ENCODE results near the gene HEATR1.
A peak's percentile ranks its signal among the peaks of the same experiment; 100 is the strongest.
"Not testable (repeated sequence)": the region's sequence is repeated elsewhere in the genome, so short reads cannot be mapped to it uniquely, and the experiment has no call there.

The HEATR1 gene

GRCh38 chr1:236618507-236618906 is 14.2 kb upstream of the HEATR1 start:
- no peaks in the 10 kb centered on the region for H3K4me1 ChIP-seq (ENCODE audit: insufficient read depth, low read length)
- H3K9ac ChIP-seq (ENCODE audit: low read depth, low read length), result no peak overlapping the region
- no peak overlapping the region for H3K4me3 ChIP-seq (ENCODE audit: low read length)
- H3K27ac ChIP-seq (ENCODE audit: low read depth, low read length), result no peak overlapping the region
- 98% methylated on average over 5 of the region's 5 CpGs for WGBS
- peaks cover 18% of the 10 kb centered on the region for H3K9me3 ChIP-seq (ENCODE audit: insufficient read depth, low read depth, low read length)
- H3K27me3 ChIP-seq (ENCODE audit: insufficient read depth, low read length), result no peaks in the 10 kb centered on the region
- H3K36me3 ChIP-seq (ENCODE audit: insufficient read depth, low read length), result no peaks in the 10 kb centered on the region

DNA sequence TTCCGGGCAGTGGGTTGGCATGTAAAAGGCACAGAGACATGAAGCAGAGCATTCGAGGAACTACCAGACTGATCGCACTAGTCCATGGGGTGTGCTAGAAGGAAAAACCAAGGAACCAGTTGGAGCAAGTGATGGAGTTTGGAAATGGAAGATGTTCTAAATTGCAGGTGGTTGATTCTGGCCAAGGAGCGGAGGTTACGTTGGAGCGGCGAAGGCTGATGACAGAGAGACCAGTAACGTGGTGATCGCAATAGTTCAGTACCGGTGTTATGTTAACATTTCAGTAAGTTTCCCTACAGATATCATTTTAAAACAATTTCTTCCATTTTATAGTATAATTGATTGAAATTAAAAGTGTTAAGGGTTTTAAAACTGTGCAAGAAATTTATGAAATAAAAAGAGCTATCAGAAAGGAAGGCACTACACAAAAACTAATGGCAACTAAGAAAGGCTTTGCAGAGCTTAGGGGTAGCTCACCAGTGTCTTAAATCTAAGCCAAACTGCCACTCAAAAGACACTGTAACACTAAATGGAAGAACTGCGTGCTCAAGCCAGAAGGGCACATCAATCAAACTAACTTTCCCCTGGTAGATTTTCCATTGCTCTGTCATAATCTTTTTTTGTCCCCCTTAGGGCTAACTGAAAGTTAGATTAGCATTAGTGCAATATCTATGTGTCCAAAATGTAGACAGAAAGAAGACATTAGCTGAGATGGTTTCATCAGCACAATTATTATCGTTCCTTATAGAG is 11.3 kb upstream of the HEATR1 start:
- H3K27me3 ChIP-seq (ENCODE audit: insufficient read depth, low read length), result no peaks in the 10 kb centered on the region
- H3K9me3 ChIP-seq (ENCODE audit: insufficient read depth, low read depth, low read length), result no peaks in the 10 kb centered on the region
- H3K27ac ChIP-seq (ENCODE audit: low read depth, low read length), result no peak overlapping the region
- no peak overlapping the region for H3K9ac ChIP-seq (ENCODE audit: low read depth, low read length)
- H3K36me3 ChIP-seq (ENCODE audit: insufficient read depth, low read length), result no peaks in the 10 kb centered on the region
- H3K4me3 ChIP-seq (ENCODE audit: low read length), result no peak overlapping the region
- WGBS, result 98% methylated on average over 12 of the region's 12 CpGs
- H3K4me1 ChIP-seq (ENCODE audit: insufficient read depth, low read length), result no peaks in the 10 kb centered on the region

- no peaks in the 10 kb centered on the region for H3K27me3 ChIP-seq (ENCODE audit: insufficient read depth, low read length)
- no peak overlapping the region for H3K4me3 ChIP-seq (ENCODE audit: low read length)
- no peak overlapping the region for H3K27ac ChIP-seq (ENCODE audit: low read depth, low read length)
- no peaks in the 10 kb centered on the region for H3K36me3 ChIP-seq (ENCODE audit: insufficient read depth, low read length)
- no peaks in the 10 kb centered on the region for H3K9me3 ChIP-seq (ENCODE audit: insufficient read depth, low read depth, low read length)
- 100% methylated on average over 1 of the region's 1 CpG for WGBS
- H3K4me1 ChIP-seq (ENCODE audit: insufficient read depth, low read length), result no peaks in the 10 kb centered on the region
- no peak overlapping the region for H3K9ac ChIP-seq (ENCODE audit: low read depth, low read length)
Observed at GRCh38 chr1:236612349-236612748, 8.0 kb upstream of the HEATR1 start.

DNA sequence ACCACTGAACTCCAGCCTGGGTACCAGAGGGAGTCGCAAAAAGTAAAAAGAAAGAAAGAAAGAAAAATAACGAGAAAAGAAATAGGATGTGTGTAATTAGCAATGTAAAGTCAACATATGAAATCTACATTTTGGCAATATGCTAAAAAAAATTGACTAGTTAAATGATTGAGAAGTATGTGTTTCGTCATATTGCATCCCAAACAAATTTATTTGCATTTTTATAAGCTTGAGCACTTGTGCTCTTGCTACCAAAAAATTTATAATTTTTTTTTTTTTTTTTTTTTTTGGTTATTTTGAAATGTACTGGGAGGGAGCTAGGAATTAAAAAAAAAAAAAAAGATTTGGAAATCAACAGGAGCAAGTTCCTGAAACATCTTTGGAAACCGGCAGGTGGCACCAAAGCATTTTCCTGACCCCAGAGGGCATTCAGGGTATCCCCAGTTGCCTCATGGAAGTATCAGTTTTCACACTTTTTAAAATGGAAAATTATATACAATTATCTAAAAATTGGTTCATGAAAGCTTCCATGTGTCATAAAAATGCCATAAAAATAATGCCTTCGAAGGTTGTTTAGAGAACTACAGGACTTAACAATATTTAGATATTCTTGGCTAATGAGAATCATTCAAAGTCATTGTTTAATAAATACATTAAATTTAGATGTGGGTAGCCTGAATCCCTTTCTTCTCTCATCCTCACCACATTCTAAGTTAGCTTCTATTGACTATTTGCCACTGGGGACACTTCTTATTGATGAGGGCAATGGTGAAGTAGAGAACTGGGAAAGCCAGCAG is 4.8 kb upstream of the HEATR1 start:
- H3K27ac ChIP-seq (ENCODE audit: low read depth, low read length), result no peak overlapping the region
- H3K4me1 ChIP-seq (ENCODE audit: insufficient read depth, low read length), result no peaks in the 10 kb centered on the region
- H3K9me3 ChIP-seq (ENCODE audit: insufficient read depth, low read depth, low read length), result no peaks in the 10 kb centered on the region
- no peaks in the 10 kb centered on the region for H3K27me3 ChIP-seq (ENCODE audit: insufficient read depth, low read length)
- 29% methylated on average over 3 of the region's 5 CpGs for WGBS
- no peaks in the 10 kb centered on the region for H3K36me3 ChIP-seq (ENCODE audit: insufficient read depth, low read length)
- no peak overlapping the region for H3K4me3 ChIP-seq (ENCODE audit: low read length)
- H3K9ac ChIP-seq (ENCODE audit: low read depth, low read length), result no peak overlapping the region

GRCh38 chr1:236607597-236607996 is 3.3 kb upstream of the HEATR1 start:
- not testable (repeated sequence) for H3K9ac ChIP-seq (ENCODE audit: low read depth, low read length); H3K27me3 ChIP-seq (ENCODE audit: insufficient read depth, low read length); H3K27ac ChIP-seq (ENCODE audit: low read depth, low read length); H3K36me3 ChIP-seq (ENCODE audit: insufficient read depth, low read length); H3K9me3 ChIP-seq (ENCODE audit: insufficient read depth, low read depth, low read length); H3K4me1 ChIP-seq (ENCODE audit: insufficient read depth, low read length); H3K4me3 ChIP-seq (ENCODE audit: low read length)
- WGBS, result 90% methylated on average over 10 of the region's 10 CpGs

GRCh38 chr1:236604905-236605806 is 840 bp upstream of the HEATR1 start:
- peak overlapping the region; percentile 89 for H3K9ac ChIP-seq (ENCODE audit: low read depth, low read length)
- H3K27ac ChIP-seq (ENCODE audit: low read depth, low read length), result peak overlapping the region; percentile 79

DNA sequence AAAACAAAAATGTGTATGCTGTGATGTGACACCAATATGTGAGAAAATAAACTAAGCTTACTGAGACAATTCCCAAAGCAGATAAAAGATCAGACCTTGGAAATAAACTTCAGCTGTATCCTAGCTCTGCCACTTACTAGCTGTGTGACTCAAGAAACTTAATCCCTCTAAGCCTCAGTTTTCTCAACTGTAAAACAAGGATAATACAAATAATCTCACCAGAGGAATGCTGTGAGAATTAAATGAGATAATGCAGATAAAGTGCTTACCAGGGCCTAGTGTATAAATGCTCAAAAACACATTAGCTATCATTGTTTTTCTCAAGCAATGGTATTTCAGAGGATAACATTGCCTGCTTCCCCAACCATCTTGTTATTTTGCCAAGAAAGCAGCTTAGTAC is 2.1 kb downstream of the HEATR1 start:
- Histone ChIP-seq H3K9me3 (ENCODE audit: insufficient read depth, low read depth, low read length) (no peaks in the 10 kb centered on the region), H3K4me3 (ENCODE audit: low read length) (no peak overlapping the region), H3K27me3 (ENCODE audit: insufficient read depth, low read length) (no peaks in the 10 kb centered on the region), H3K9ac (ENCODE audit: low read depth, low read length) (no peak overlapping the region), H3K4me1 (ENCODE audit: insufficient read depth, low read length) (peaks cover 7% of the 10 kb centered on the region; the same call in 1 of the 2 replicates), H3K36me3 (ENCODE audit: insufficient read depth, low read length) (peaks cover 53% of the 10 kb centered on the region), H3K27ac (ENCODE audit: low read depth, low read length) (no peak overlapping the region)

More at GRCh38 chr1:236604905-236605806, 840 bp upstream of the HEATR1 start:
- Histone ChIP-seq H3K4me1 (ENCODE audit: insufficient read depth, low read length) (peaks cover 7% of the 10 kb centered on the region; the same call in 1 of the 2 replicates), H3K9me3 (ENCODE audit: insufficient read depth, low read depth, low read length) (no peaks in the 10 kb centered on the region), H3K4me3 (ENCODE audit: low read length) (peak overlapping the region; percentile 96), H3K27me3 (ENCODE audit: insufficient read depth, low read length) (no peaks in the 10 kb centered on the region), H3K36me3 (ENCODE audit: insufficient read depth, low read length) (peaks cover 26% of the 10 kb centered on the region)
- WGBS, result 73% methylated on average over 34 of the region's 34 CpGs

GRCh38 chr1:236590553-236591150 is 13.7 kb downstream of the HEATR1 start:
- Histone ChIP-seq H3K9ac (ENCODE audit: low read depth, low read length) (no peak overlapping the region), H3K36me3 (ENCODE audit: insufficient read depth, low read length) (peaks cover 100% of the 10 kb centered on the region), H3K4me3 (ENCODE audit: low read length) (no peak overlapping the region), H3K27me3 (ENCODE audit: insufficient read depth, low read length) (no peaks in the 10 kb centered on the region), H3K9me3 (ENCODE audit: insufficient read depth, low read depth, low read length) (no peaks in the 10 kb centered on the region), H3K27ac (ENCODE audit: low read depth, low read length) (no peak overlapping the region), H3K4me1 (ENCODE audit: insufficient read depth, low read length) (no peaks in the 10 kb centered on the region)
- 100% methylated on average over 1 of the region's 2 CpGs for WGBS

DNA sequence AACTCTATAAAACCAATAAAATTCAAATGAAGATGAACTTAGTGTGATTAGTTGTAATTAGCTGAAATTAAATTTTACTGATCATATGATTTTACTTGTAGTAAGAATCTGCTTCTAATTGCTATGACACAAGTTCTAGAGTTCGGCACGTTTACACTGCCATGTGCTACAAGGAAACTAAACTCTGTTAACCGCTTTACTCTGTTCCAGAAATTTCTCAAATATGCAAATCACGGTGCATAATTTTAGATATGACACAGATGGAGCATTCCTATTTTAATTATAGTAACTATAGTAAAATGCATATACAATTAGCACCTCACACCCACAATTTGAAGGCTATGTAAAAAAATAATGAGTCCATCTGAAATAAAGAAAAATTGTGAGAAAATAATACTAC is 14.8 kb downstream of the HEATR1 start:
- H3K9ac ChIP-seq (ENCODE audit: low read depth, low read length), result no peak overlapping the region
- no peak overlapping the region for H3K27ac ChIP-seq (ENCODE audit: low read depth, low read length)
- H3K27me3 ChIP-seq (ENCODE audit: insufficient read depth, low read length), result no peaks in the 10 kb centered on the region
- 94% methylated on average over 4 of the region's 4 CpGs for WGBS
- no peak overlapping the region for H3K4me3 ChIP-seq (ENCODE audit: low read length)
- no peaks in the 10 kb centered on the region for H3K9me3 ChIP-seq (ENCODE audit: insufficient read depth, low read depth, low read length)
- peaks cover 100% of the 10 kb centered on the region for H3K36me3 ChIP-seq (ENCODE audit: insufficient read depth, low read length)
- H3K4me1 ChIP-seq (ENCODE audit: insufficient read depth, low read length), result no peaks in the 10 kb centered on the region

DNA sequence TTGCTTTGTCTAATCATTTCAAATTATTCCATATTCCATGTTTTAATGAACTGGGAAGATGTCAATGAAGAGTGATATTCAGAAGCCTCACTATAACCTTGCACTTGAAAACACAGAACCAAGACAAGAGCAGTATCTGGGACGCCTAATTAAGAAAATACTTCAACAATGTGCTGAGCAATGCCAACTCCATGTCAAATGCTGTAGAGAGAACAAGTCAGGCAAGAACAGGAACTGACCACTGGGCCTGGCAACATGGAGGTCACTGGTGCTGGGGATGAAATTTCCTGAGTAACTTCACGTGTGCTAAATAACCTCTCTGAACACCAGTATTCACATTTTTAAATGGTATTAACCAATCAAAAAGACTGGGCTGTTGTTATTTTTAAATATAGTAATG is 22.8 kb downstream of the HEATR1 start:
- Histone ChIP-seq H3K36me3 (ENCODE audit: insufficient read depth, low read length) (peaks cover 91% of the 10 kb centered on the region), H3K9ac (ENCODE audit: low read depth, low read length) (no peak overlapping the region), H3K27ac (ENCODE audit: low read depth, low read length) (no peak overlapping the region), H3K9me3 (ENCODE audit: insufficient read depth, low read depth, low read length) (no peaks in the 10 kb centered on the region), H3K27me3 (ENCODE audit: insufficient read depth, low read length) (no peaks in the 10 kb centered on the region), H3K4me1 (ENCODE audit: insufficient read depth, low read length) (no peaks in the 10 kb centered on the region), H3K4me3 (ENCODE audit: low read length) (no peak overlapping the region)
- 93% methylated on average over 2 of the region's 2 CpGs for WGBS

Measured in HUES64 (cell line).